ENCODE measurements around the gene UTF1.

The UTF1 gene

GRCh38 chr10:133254421-133255120, 24.6 kb downstream of the UTF1 start:
- TF ChIP-seq POLR2AphosphoS5 (IDR thresholded peaks at IDR 0.05; ENCODE audit: low read depth, low read length) = no peak
- TF ChIP-seq TAF1 (IDR thresholded peaks at IDR 0.05; ENCODE audit: borderline replicate concordance, insufficient read depth, low read length) = no peak
- no peak for TF ChIP-seq REST (IDR thresholded peaks at IDR 0.05; ENCODE audit: insufficient read depth in 1 of 2, low read depth in 2 of 2, low read length in 2 of 2)
- TF ChIP-seq FOXP2 (optimal IDR thresholded peaks at IDR 0.05; ENCODE audit: borderline replicate concordance, extremely low read depth, extremely low read length, insufficient read depth) = no peak
- TF ChIP-seq SIN3A (IDR thresholded peaks at IDR 0.05; ENCODE audit: borderline replicate concordance, insufficient read depth, low read length) = no peak

GRCh38 chr10:133255323-133255722, 25.3 kb downstream of the UTF1 start:
- no peak for TF ChIP-seq REST (IDR thresholded peaks at IDR 0.05; ENCODE audit: insufficient read depth in 1 of 2, low read depth in 2 of 2, low read length in 2 of 2)
- no peak for TF ChIP-seq POLR2AphosphoS5 (IDR thresholded peaks at IDR 0.05; ENCODE audit: low read depth, low read length)
- no peak for TF ChIP-seq SIN3A (IDR thresholded peaks at IDR 0.05; ENCODE audit: borderline replicate concordance, insufficient read depth, low read length)
- TF ChIP-seq FOXP2 (optimal IDR thresholded peaks at IDR 0.05; ENCODE audit: borderline replicate concordance, extremely low read depth, extremely low read length, insufficient read depth) = no peak
- no peak for TF ChIP-seq TAF1 (IDR thresholded peaks at IDR 0.05; ENCODE audit: borderline replicate concordance, insufficient read depth, low read length)

GRCh38 chr10:133257489-133258065, 27.6 kb downstream of the UTF1 start:
- TF ChIP-seq FOXP2 (optimal IDR thresholded peaks at IDR 0.05; ENCODE audit: borderline replicate concordance, extremely low read depth, extremely low read length, insufficient read depth) = peak; percentile 28
- no peak for TF ChIP-seq POLR2AphosphoS5 (IDR thresholded peaks at IDR 0.05; ENCODE audit: low read depth, low read length)
- 0 out of 4 replicates have a peak, but pooled peaks of 1 of the 2 experiments have one; percentile 25 for TF ChIP-seq REST (IDR thresholded peaks at IDR 0.05; ENCODE audit: insufficient read depth in 1 of 2, low read depth in 2 of 2, low read length in 2 of 2)
- TF ChIP-seq SIN3A (IDR thresholded peaks at IDR 0.05; ENCODE audit: borderline replicate concordance, insufficient read depth, low read length) = no peak
- TF ChIP-seq TAF1 (IDR thresholded peaks at IDR 0.05; ENCODE audit: borderline replicate concordance, insufficient read depth, low read length) = no peak

- TF ChIP-seq POLR2AphosphoS5 (IDR thresholded peaks at IDR 0.05; ENCODE audit: low read depth, low read length) (no peak), FOXP2 (optimal IDR thresholded peaks at IDR 0.05; ENCODE audit: borderline replicate concordance, extremely low read depth, extremely low read length, insufficient read depth) (peak; percentile 5)
Observed at GRCh38 chr10:133258066-133258817, 28.2 kb downstream of the UTF1 start.

GRCh38 chr10:133258818-133259601, 29.0 kb downstream of the UTF1 start:
- TF ChIP-seq FOXP2 (optimal IDR thresholded peaks at IDR 0.05; ENCODE audit: borderline replicate concordance, extremely low read depth, extremely low read length, insufficient read depth) (peak; percentile 2), SIN3A (IDR thresholded peaks at IDR 0.05; ENCODE audit: borderline replicate concordance, insufficient read depth, low read length) (no peak)
